ENCODE measurements around the gene DNAH10.

DNAH10 gene

GRCh38 chr12:123760267-123760938 is 1.7 kb upstream of the DNAH10 start:
- H3K27ac ChIP-seq: no peak overlapping the region
- TF ChIP-seq, protein P1, sequence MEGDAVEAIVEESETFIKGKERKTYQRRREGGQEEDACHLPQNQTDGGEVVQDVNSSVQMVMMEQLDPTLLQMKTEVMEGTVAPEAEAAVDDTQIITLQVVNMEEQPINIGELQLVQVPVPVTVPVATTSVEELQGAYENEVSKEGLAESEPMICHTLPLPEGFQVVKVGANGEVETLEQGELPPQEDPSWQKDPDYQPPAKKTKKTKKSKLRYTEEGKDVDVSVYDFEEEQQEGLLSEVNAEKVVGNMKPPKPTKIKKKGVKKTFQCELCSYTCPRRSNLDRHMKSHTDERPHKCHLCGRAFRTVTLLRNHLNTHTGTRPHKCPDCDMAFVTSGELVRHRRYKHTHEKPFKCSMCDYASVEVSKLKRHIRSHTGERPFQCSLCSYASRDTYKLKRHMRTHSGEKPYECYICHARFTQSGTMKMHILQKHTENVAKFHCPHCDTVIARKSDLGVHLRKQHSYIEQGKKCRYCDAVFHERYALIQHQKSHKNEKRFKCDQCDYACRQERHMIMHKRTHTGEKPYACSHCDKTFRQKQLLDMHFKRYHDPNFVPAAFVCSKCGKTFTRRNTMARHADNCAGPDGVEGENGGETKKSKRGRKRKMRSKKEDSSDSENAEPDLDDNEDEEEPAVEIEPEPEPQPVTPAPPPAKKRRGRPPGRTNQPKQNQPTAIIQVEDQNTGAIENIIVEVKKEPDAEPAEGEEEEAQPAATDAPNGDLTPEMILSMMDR (conservative IDR thresholded peaks at IDR 0.05): no peak
- TF ChIP-seq ZFX (IDR thresholded peaks at IDR 0.05): no peak

- TF ChIP-seq ZFX (IDR thresholded peaks at IDR 0.05): no peak
- TF ChIP-seq, protein P1 (conservative IDR thresholded peaks at IDR 0.05): no peak
- no peak overlapping the region for H3K27ac ChIP-seq
Observed at GRCh38 chr12:123762715-123763052, 583 bp downstream of the DNAH10 start.

- TF ChIP-seq ZFX (IDR thresholded peaks at IDR 0.05): no peak
- TF ChIP-seq, protein P1 (conservative IDR thresholded peaks at IDR 0.05): no peak
Observed at GRCh38 chr12:123763093-123763492, 992 bp downstream of the DNAH10 start.

DNA sequence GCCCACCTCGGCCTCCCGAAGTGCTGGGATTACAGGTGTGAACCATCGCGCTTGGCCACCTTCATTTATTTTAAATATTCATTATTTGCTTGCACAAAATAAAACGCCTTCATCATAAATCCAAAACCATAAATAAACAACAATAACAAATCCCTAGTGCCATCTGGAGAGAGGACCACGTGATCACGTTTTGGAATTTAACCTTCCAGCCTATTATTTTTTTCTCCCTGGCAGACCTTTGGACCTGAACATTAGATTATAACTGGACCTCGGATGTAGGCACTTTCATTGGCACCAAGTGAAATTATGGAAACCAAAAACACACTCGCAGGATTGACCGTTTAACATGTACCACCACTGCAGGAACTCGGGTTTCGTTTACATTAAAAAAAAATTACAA is 2.0 kb downstream of the DNAH10 start:
- H3K27ac ChIP-seq: no peak overlapping the region
- no peak for TF ChIP-seq ZFX (IDR thresholded peaks at IDR 0.05)
- TF ChIP-seq, protein P1 (conservative IDR thresholded peaks at IDR 0.05): no peak

More at GRCh38 chr12:123763093-123763492, 992 bp downstream of the DNAH10 start:
- no peak overlapping the region for H3K27ac ChIP-seq

DNA sequence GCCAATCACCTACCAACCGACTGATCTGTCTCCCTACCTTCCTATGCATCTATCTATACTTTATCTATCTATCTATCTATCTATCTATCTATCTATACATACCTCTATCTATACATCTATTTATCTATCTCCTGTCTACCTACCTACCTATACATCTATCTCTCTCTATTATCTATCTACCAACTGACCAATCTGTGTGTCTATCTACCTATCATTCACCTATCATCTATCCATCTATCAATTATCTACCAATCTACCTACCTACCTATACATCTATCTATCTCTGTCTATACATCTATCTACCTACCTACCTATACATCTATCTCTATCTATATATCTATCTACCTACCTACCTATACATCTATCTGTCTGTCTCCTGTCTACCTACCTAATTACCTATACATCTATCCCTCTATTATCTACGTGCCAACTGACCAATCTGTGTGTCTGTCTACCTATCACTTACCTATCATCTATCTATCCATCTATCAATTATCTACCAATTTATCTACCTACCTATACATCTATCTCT is 3.5 kb downstream of the DNAH10 start:
- TF ChIP-seq, protein P1 (conservative IDR thresholded peaks at IDR 0.05): no peak
- TF ChIP-seq ZFX (IDR thresholded peaks at IDR 0.05): no peak
- no peak overlapping the region for H3K27ac ChIP-seq

- no peak for TF ChIP-seq ZFX (IDR thresholded peaks at IDR 0.05)
- TF ChIP-seq, protein P1 (conservative IDR thresholded peaks at IDR 0.05): no peak
- no peak overlapping the region for H3K27ac ChIP-seq
Observed at GRCh38 chr12:123767613-123768012, 5.5 kb downstream of the DNAH10 start.

DNA sequence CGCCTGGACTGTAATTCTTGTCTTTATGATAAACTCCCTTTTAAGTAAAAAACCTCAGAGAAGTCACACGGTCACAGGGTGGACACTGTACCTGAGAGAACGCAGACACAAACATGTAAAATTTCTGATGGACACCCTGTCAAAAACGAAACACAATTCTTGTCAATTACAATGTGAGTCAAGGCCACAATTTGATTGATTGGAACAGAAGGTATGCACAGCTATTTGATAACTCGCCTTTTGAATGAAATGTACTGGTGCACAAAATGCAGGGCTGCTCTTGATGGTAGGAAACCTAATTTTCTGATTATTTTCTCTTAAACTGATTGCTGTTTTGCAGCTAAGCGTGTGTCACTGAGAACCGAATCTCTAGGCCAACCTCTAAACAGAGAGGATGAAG is 9.2 kb downstream of the DNAH10 start:
- no peak overlapping the region for H3K27ac ChIP-seq
- TF ChIP-seq, protein P1 (conservative IDR thresholded peaks at IDR 0.05): no peak
- no peak for TF ChIP-seq ZFX (IDR thresholded peaks at IDR 0.05)

All from C4-2B (cell line).